Fibroblast of pulmonary artery (primary cell): ENCODE data around the gene INO80.

ENCODE experiments used
- DNase-seq: peaks from one replicate; pipeline ENCODE4 v3.0.0-alpha.2; 2010; ENCODE audit warnings: low read depth
- H3K4me3 ChIP-seq: replicated peaks from 2 replicates; pipeline ENCODE4 v1.5.1; 2011; ENCODE audit warnings: low read depth, mild to moderate bottlenecking, control low read depth, low read length, moderate library complexity
- CTCF ChIP-seq: IDR thresholded peaks from 2 replicates; pipeline ENCODE4 v1.5.1; 2011; ENCODE audit warnings: mild to moderate bottlenecking, control low read depth, low read length, inconsistent platforms; ENCODE audit errors: missing control alignments

INO80 gene

GRCh38 chr15:40931300-40932142 is 184.6 kb downstream of the INO80 start:
- no peak for DNase-seq
- no peak overlapping the region for H3K4me3 ChIP-seq
- no peak for TF ChIP-seq CTCF

- DNase-seq: peak; percentile 54
- peak overlapping the region; percentile 38 for H3K4me3 ChIP-seq
- peak; percentile 46 for TF ChIP-seq CTCF
Observed at GRCh38 chr15:40930430-40931299, 185.4 kb downstream of the INO80 start.

GRCh38 chr15:40929660-40930429 is 186.2 kb downstream of the INO80 start:
- DNase-seq: peak; percentile 61
- no peak for TF ChIP-seq CTCF
- peak overlapping the region; percentile 38 for H3K4me3 ChIP-seq
